Left renal cortex interstitium (tissue), 4 donors: ENCODE data around the gene GOT2. TPM values are rescaled to one million over a fixed set of nuclear protein-coding genes. Genes with fewer than 3 reads are reported as not detected.
"Not testable (repeated sequence)": the region's sequence is repeated elsewhere in the genome, so short reads cannot be mapped to it uniquely, and the experiment has no call there.

Source experiments
- DNase-seq, 4 donors: peaks; one replicate each; pipeline ENCODE4 v3.0.0-alpha.2; 2013; ENCODE audit warnings: low read depth in 4 of 4, low spot score in 2 of 4, missing footprints in 1 of 4
- polyA plus RNA-seq, 4 donors: library from polyadenylated mRNA; unstranded; fragments of 120-200 nt; gene quantifications; one replicate each; pipeline ENCODE4 v1.2.1, GENCODE V29; 2013; ENCODE audit not compliant: insufficient read length in 4 of 4

Gene GOT2
- polyA plus RNA-seq, 4 donors = 91.7 to 102 (median 93.3) TPM

GRCh38 chr16:58723109-58723508, 11.0 kb downstream of the GOT2 start:
- DNase-seq = no peak

GRCh38 chr16:58717994-58718393, 16.1 kb downstream of the GOT2 start:
- DNase-seq = no peak

GRCh38 chr16:58716468-58716867, 17.6 kb downstream of the GOT2 start:
- DNase-seq = no peak

- no peak for DNase-seq
Measured at GRCh38 chr16:58713742-58714141, 20.4 kb downstream of the GOT2 start.

- peak in 2 of 4 donors; percentile 21 to 37 for DNase-seq
Measured at GRCh38 chr16:58709333-58709732, 24.8 kb downstream of the GOT2 start.

GRCh38 chr16:58699151-58699550, 35.0 kb downstream of the GOT2 start:
- no peak for DNase-seq

GRCh38 chr16:58695368-58695767, 38.7 kb downstream of the GOT2 start:
- DNase-seq = no peak

GRCh38 chr16:58692450-58692849, 41.7 kb downstream of the GOT2 start:
- DNase-seq = no peak

- DNase-seq = not testable (repeated sequence)
Measured at GRCh38 chr16:58686985-58687706, 47.0 kb downstream of the GOT2 start.

GRCh38 chr16:58685084-58685449, 49.0 kb downstream of the GOT2 start:
- no peak for DNase-seq

- DNase-seq = peak in 2 of 4 donors; percentile 61 to 70
Measured at GRCh38 chr16:58684354-58685083, 49.6 kb downstream of the GOT2 start, which contains the start of gene SLC38A7. Gene SLC38A7 (minus strand): TSS chr16:58684770. CDS start chr16:58680126, 4,644 bp downstream.

- no peak for DNase-seq
Measured at GRCh38 chr16:58684001-58684353, 50.1 kb downstream of the GOT2 start.

- no peak for DNase-seq
Measured at GRCh38 chr16:58679763-58680162, 54.4 kb downstream of the GOT2 start.

GRCh38 chr16:58678716-58679115, 55.4 kb downstream of the GOT2 start:
- DNase-seq = no peak

- DNase-seq = no peak
Measured at GRCh38 chr16:58678269-58678668, 55.8 kb downstream of the GOT2 start.

GRCh38 chr16:58670946-58671583, 63.1 kb downstream of the GOT2 start:
- DNase-seq = no peak

- DNase-seq = no peak
Measured at GRCh38 chr16:58670177-58670576, 63.9 kb downstream of the GOT2 start.

GRCh38 chr16:58665200-58665599, 68.9 kb downstream of the GOT2 start:
- DNase-seq = no peak

GRCh38 chr16:58661199-58661830, 72.8 kb downstream of the GOT2 start:
- DNase-seq = peak in 2 of 4 donors; percentile 34 to 59

- not testable (repeated sequence) for DNase-seq
Measured at GRCh38 chr16:58659911-58660310, 74.2 kb downstream of the GOT2 start.

GRCh38 chr16:58658796-58659211, 75.3 kb downstream of the GOT2 start:
- no peak for DNase-seq
